GM18909 (cell line): Measurements from ENCODE around the gene RSPH9.

Experiments
- ATAC-seq: cut with Tn5 transposase; IDR thresholded peaks from one replicate; pipeline ENCODE4 v1.9.1; 2021; ENCODE audit warnings: mild to moderate bottlenecking; ENCODE audit not compliant: unreplicated experiment, poor library complexity

The RSPH9 gene, protein sequence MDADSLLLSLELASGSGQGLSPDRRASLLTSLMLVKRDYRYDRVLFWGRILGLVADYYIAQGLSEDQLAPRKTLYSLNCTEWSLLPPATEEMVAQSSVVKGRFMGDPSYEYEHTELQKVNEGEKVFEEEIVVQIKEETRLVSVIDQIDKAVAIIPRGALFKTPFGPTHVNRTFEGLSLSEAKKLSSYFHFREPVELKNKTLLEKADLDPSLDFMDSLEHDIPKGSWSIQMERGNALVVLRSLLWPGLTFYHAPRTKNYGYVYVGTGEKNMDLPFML

DNA sequence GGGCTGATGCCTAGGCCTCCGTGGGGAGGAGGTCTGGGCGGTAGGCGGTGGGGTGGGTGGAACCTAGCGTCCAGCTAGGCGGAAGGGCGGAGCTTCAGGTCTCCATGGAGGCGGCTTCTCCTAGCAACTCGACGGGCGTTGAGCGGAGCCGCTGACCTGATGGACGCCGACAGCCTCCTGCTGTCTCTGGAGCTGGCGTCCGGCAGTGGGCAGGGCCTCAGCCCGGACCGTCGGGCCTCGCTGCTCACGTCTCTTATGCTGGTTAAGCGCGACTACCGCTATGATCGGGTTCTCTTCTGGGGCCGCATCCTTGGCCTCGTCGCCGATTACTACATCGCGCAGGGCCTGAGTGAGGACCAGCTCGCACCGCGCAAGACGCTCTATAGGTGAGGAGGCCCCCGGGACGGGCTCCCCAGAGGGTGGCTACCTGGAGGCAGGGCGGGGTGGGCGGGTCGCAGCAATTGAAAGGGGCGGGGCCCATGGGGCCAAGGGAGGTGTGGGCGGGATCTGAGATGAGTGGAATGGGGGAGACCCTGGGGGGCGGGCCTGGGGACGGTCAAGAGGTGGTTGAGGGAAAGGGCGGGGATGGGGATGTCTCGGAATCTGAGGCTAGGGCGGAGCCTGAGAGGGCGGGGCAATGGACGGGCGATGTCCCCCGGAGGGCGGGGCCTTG is at the start of gene RSPH9:
RSPH9 (plus strand) TSS at position 97 of the 673 bp plus-strand sequence; CDS start at position 160, 63 bp downstream.
- peak; percentile 68 for ATAC-seq

DNA sequence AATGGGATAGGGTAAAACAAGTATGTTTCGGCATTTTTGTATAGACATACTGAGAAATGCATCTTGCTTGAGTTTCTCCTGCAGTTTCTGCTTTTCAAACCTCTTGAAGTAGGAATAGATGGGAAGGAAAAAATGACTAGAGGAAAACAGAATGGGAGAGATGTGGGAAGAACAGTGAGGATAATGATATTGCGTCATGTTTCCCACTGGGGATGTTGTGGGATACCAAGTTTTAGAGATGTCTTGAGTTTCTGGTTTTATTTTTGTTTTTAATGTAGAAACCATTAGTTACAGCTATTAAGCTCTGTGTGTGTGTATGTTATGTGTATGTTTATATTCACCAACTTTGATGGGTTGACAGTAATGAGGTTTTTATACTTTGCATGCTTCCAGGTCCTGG is 44.2 kb upstream of the RSPH9 start:
- ATAC-seq, result no peak

DNA sequence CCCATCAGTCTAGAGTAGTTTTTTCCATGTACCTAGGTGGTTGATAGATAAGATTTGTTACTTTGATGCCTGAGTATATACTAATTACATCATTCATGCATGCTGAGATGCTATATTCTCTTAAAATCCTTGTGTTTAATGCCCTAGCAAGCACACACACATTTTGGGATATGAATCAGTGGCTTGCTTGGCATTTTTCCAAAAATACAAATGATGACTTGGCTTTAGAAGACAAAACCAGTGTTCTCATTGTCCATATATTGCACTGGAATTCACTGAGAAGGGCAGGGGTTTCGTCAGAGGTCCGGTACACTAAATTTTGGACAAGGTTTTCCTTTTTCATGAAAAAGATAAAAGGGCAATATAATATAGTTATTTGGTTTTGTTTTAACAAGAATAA is 40.7 kb upstream of the RSPH9 start:
- no peak for ATAC-seq

DNA sequence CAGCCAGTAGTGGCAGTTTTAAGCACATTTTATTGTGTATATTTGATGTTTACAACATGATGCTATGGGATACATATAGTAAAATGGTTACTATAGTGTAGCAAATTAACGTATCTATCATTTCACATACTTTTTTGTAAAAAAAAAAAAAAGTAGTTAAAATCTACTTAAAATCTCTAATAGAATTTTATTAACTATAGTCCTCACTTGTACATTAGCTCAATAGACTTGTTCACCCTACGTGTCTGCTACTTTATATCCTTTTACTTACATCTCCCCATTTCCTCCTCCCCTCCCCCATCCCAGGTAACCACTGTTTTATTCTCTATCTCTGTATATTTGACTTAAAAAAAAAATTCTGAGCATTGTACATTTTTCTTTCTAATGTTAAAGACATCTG is 38.8 kb upstream of the RSPH9 start:
- no peak for ATAC-seq

DNA sequence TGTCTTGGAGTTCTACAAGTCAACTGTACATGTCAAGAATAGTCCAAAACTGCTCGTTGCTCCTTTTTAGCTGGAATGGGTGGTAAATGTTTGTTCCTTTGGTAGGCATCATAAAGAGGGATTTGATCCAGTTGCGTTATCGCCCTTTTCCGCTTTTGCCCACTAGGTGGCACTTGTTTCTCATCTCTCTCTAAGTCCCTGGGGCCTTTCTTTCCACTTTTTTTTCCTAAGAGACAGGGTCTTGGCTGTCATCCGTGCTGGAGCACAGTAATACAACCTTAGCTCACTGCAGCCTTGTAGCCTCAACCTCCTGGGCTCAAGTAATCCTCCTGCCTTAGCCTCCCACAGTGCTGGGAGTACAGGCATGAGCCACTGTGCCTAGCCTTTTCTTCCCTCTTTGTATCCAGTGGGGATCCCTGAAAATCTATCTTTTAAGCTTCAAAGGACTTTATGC is 36.5 kb upstream of the RSPH9 start:
- ATAC-seq, result no peak

DNA sequence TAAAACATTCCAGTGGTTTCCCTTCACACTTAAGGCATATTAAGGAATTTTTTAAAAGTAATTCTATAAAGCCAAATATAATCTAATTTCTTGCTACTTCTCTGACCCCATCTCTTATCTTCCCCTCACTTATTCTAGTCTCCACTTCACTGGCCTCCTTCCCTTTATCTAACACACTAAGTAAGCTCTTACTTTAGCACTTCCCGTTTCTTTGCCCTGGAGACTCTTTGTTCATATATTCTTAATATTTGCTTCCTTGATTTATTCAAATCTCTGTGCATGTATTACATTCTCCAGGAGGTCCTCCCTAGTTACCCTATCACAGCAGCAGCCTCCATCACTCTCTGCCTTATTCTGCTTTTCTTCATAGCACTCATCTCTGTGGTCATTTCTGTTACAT is 36.0 kb upstream of the RSPH9 start:
- no peak for ATAC-seq

DNA sequence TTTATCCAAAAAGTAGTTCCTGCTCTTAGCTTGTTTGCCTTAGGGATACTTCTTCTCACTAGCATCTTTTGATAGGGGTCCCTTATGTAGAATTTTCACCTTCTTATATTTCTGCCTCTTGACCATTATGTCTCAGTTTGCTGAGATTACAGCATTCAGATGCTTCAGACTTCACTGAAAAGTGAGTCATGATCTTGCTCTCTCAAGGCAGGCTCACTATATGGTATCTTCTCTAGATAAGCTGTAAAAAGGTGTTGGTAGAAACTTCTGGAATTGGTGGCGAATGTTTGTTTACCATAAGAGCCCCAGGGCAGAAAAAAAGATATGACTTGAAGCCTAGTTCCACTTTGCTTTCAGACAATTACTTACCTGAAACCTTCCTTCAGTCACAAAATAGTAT is 35.4 kb upstream of the RSPH9 start:
- ATAC-seq, result no peak

DNA sequence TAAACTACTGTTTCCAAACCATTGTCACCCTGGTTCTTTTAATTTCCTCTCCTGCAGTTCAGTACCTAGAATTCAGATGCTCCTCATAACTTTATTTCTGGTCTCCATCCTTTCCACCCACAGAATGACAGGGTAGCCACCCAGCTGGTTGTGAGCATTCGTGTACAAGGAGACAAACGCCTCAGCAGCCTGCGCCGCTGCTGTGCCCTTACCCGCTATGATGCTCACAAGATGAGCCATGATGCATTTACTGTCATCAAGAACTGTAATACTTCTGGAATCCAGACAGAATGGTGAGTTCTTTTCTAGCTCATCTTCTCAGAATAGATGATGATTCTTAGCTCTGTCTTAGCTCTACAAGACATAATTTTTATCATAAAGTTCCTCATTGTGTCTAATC is 34.4 kb upstream of the RSPH9 start:
- no peak for ATAC-seq

DNA sequence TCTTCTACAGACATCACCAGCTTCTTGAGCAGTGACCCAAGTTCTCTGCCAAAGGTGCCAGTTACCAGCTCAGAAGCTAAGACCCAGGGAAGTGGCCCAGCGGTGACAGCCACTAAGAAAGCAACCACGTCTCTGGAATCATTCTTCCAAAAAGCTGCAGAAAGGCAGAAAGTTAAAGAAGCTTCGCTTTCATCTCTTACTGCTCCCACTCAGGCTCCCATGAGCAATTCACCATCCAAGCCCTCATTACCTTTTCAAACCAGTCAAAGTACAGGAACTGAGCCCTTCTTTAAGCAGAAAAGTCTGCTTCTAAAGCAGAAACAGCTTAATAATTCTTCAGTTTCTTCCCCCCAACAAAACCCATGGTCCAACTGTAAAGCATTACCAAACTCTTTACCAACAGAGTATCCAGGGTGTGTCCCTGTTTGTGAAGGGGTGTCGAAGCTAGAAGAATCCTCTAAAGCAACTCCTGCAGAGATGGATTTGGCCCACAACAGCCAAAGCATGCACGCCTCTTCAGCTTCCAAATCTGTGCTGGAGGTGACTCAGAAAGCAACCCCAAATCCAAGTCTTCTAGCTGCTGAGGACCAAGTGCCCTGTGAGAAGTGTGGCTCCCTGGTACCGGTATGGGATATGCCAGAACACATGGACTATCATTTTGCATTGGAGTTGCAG is 31.0 kb upstream of the RSPH9 start:
- no peak for ATAC-seq

DNA sequence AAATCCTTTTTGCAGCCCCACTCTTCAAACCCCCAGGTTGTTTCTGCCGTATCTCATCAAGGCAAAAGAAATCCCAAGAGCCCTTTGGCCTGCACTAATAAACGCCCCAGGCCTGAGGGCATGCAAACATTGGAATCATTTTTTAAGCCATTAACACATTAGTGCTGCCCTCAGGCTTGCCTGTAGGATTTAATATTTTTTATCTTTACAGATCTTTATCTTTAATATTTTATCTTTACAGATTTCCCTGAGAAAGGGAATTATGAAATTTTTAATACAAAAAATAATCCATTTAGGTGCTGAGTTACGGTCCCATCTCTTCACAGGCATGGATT is 30.5 kb upstream of the RSPH9 start:
- no peak for ATAC-seq

DNA sequence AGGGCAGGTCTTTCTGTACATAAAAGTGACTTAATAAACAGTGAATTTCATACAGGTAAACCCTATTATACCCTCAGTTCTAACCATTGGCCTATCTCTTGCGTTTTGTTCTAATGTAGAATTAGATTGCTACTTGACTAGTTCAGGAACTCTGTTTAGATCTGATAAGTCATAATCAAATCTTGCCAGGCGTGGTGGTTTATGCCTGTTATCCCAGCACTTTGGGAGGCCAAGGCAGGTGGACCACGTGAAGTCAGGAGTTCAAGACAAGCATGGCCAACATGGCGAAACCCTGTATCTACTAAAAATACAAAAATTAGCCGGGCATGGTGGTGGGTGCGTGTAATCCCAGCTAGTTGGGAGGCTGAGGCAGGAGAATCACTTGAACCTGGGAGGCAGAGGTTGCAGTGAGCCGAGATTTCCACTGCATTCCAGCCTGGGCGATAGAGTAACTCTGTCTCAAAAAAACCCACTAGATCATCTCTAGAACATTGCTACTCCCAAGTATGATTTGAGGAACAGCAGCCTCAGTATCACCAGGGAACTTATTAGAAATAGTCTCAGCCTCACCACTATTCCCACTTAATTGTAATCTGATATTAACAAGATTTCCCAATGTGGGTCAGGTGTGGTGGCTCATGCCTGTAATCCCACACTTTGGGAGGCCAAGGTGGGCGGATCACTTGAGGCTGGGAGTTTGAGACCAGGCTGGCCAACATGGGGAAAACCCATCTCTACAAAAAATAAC is 27.9 kb upstream of the RSPH9 start:
- no peak for ATAC-seq

DNA sequence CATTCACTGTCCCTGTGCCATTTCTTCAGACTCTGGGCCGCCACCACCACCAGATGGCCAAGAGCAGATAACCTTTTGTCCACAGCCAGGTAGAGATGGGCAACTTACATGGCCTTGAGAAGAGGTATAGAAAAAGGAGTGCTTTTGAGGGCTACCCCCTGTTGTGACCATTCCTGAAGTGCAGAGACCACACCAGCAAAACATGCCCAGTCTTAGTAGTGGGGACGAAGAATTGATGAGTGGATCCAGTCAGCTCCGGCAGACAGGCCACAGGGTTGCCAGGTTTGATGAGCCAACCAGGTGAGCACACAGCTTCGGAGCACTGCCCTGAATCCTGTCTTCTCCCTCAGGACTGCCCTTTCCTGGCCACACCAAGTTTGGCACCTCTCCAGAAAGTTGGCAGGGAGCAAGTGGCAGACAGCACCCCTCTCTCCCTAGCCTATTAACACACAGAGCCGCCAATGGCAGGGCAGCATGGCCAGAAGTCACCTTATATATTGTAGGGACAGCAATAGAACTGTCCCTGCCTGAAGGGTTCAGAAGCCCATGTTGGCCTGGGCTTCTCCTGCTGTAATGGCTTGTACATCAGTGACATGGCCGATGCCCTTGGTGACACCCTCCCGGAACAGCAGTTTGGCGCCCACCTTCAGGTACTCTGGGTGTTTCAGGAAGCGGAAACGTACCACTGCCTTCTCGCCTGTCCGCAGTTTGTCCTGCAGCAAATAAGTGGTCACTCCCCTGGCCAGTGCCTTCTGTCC is 23.6 kb upstream of the RSPH9 start:
- ATAC-seq, result no peak

DNA sequence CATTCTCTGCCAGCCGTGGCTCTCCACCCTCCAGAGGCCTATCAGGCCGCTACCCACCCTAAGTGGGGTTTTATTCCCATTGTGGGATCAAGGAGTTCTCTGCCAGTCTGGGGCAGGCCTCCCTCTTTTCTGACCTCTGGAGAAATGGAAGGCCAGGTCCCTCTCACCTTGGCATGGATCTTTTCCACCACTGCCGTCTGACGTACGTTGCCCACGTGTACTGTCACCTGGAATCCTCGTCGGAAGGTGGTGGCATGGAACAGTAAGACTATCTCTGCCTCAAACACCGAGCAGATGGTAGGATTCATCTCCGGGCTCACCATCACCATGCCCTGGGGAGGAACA is 23.0 kb upstream of the RSPH9 start:
- no peak for ATAC-seq

DNA sequence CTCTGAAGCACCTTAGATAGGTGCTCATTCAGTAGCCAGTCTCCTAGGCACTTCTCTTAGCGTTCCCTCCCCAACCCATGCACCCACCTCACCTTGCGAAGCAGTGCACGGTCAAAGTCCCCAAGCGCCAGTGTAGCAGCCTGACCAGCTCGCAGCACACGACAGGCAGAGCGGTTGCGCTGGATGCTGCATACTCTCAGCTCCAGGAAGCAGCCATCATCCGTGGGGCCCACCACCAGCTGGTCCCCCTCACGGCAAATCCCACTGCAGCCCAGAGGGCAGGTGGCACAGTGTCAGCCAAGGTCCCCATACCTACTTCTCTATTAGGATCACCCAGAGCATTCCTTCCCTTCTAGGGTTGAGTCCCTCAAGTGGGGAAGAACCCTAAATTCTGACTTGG is 22.3 kb upstream of the RSPH9 start:
- no peak for ATAC-seq

DNA sequence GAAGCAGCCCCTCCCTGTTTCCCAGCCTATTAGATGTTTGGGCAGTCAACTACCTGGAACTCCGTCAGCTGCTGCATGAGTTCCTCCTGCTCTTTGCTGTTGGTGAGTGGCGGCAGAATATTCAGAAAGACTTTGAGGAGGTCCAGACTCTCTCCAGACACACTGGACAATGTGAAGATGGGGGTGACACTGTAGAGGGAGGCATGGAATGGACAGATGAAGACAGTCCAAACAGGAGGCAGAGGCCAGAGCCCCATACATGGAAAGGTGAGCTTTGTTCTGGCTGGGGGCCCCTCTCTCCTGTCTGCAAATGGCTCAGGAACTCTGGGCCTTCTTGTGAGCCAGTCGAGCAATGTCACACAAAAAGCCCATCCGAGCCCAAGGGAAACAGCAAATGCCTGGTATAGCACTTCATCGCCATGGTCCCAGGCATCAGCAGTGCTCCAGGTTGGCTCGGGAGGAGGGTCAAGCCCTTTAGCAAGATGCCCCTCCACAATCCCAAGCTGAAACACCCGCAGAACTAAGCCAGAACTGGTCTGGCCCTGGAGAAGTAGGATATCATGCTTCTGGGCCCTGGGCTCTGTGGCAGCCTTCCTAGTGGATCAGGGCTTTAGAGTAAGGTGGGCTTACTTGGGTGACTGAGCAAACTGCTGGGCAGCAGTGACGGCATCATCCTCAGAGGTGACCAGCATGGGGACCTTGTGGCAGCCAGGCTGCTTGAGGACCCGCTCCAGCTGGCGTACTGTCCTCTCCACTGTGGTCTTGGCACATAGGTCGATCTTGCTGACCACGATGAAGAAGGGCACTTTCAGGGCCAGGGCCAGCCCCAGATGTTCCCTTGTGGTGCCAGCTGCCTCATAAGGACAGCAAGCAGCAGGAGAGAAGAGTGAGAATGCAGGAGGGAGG is 20.7 kb upstream of the RSPH9 start:
- no peak for ATAC-seq

DNA sequence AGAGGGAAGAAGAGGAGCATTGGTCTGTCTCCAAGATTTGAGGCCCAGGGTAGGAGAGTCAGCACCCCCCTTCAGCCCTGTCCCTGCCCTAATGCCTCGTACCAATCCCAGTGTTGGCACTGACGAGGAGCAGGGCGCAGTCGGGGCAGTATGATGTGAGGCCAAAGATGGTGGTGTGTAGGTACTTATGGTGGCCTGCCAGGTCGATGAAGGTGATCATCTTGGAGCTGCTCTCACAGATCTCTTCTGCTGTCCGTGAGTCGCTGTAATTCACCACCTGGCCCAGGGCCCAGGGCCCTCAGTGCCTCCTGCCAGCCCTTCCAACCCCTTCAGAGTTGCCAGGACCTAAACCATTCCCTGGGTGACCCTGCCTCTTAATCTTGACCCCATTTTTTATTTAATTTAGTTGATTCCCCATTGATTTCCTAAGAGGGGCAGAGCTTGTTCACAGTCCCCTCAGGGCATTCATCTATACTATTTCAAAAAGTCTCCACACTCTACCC is 20.0 kb upstream of the RSPH9 start:
- ATAC-seq, result no peak

DNA sequence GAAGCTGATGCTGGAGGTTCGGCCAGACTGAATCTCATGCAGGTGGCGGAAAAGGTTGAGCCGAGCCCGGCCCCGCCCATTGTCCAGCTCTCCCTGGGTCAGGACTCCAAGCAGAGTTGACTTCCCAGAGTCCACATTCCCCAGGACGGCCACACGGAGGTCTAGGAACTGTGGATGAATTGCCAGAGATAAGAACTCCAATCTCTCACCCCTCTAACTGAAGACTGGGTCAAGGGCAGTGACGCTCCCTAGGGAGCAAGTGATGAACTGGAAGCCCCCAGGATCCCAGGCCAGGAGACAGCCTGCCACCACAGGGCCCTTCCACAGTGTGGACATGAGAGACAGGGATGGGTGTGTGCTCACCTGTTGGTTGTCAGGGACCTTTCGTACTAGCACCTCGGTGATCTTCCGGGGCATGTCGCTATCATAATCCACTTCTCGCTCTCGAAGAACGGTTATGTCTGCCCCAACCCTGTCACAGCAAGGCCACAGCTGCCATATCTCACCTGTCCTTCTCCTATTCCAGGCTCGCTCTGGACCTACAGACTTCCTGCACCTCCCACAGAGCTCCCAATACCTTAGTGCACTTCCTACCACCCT is 19.3 kb upstream of the RSPH9 start:
- ATAC-seq, result no peak

DNA sequence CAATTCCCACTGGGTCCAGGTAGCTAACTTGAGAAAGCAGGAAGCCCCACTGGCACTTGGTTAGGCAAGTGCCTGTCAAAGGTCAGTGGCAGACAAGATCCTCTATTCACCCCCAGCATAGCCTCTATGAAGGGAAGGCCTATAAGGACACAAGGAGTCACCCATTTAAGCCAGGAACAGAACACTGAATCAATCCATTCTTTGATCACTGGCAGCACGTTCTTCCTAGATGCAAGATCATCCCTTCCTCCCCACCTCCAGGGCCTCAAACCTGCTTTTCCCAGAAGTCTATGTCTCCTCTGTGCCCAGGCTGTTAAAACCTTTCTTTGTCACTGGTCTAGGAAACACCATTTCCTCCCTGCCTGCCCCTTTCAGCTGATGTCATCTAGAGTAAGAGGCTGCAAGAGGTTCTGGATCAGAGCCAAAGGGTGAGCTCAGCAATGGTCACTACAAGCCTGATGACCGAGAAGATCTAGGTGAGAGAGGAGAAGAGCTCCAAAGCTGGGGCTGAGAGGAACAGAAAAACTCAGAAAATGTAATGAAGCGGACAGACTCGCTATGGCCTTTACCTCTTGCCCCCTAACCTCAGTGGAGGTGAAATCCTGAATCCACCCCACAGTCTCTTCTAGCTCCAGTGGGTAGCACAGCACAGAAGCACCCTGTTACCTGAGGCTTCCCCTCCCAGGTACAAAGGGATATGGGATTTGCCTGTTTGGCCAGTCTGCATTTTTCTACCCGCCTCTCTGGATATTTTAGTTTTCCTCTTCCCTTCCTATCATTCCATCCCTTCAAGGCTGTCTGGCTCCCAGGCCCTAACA is 17.6 kb upstream of the RSPH9 start:
- no peak for ATAC-seq
